ENCODE measurements around the gene CCL14.

DNA sequence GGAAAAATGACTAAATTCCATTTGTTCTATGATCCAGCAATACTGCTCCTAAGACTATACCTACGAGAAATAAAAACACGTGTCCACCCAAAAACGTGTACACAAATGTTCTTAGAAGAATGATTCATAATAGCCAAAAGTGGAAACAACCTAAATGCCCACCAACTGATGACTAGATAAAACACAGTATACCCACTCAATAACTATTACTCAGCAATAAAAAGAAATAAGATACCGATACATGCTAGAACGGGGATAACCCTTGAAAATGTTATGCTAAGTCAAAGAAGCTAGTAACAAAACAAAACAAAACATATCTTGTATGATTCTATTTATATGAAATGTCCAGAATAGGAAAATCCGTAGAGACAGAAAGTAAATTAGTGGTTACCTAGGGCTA lies 22.9 kb downstream of the CCL14 start:
- TF ChIP-seq, protein P1, sequence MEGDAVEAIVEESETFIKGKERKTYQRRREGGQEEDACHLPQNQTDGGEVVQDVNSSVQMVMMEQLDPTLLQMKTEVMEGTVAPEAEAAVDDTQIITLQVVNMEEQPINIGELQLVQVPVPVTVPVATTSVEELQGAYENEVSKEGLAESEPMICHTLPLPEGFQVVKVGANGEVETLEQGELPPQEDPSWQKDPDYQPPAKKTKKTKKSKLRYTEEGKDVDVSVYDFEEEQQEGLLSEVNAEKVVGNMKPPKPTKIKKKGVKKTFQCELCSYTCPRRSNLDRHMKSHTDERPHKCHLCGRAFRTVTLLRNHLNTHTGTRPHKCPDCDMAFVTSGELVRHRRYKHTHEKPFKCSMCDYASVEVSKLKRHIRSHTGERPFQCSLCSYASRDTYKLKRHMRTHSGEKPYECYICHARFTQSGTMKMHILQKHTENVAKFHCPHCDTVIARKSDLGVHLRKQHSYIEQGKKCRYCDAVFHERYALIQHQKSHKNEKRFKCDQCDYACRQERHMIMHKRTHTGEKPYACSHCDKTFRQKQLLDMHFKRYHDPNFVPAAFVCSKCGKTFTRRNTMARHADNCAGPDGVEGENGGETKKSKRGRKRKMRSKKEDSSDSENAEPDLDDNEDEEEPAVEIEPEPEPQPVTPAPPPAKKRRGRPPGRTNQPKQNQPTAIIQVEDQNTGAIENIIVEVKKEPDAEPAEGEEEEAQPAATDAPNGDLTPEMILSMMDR (IDR thresholded peaks at IDR 0.05 in 8 of 11, conservative IDR thresholded peaks at IDR 0.05 in 3 of 11), result no peak
- TF ChIP-seq POLR2A (IDR thresholded peaks at IDR 0.05), result no peak
- TF ChIP-seq POLR2AphosphoS5 (IDR thresholded peaks at IDR 0.05), result no peak
